ENCODE data around the gene TOMM70. TPM values are rescaled to one million over a fixed set of nuclear protein-coding genes. Genes with fewer than 3 reads are reported as not detected.
"Not testable (repeated sequence)": the region's sequence is repeated elsewhere in the genome, so short reads cannot be mapped to it uniquely, and the experiment has no call there.

Gene TOMM70
- total RNA-seq, 4 donors from 2014 or later: 26.9 to 34.1 (median 31.3) TPM

GRCh38 chr3:100338911-100339310 lies 62.0 kb downstream of the TOMM70 start:
- Histone ChIP-seq H3K36me3 (peaks cover 30% of the 10 kb centered on the region), H3K4me3 (no peak overlapping the region), H3K27ac (no peak overlapping the region), H3K9me3 (no peaks in the 10 kb centered on the region), H3K27me3 (no peaks in the 10 kb centered on the region), H3K4me1 (peaks cover 16% of the 10 kb centered on the region)
- WGBS: 81% methylated on average over 10 of the region's 10 CpGs
- DNase-seq (ENCODE audit: low spot score in 2 of 2): no peak
- TF ChIP-seq CTCF (IDR thresholded peaks at IDR 0.05) (no peak), POLR2A (IDR thresholded peaks at IDR 0.05) (no peak), EP300 (IDR thresholded peaks at IDR 0.05) (no peak), POLR2AphosphoS5 (IDR thresholded peaks at IDR 0.05) (no peak)

GRCh38 chr3:100336229-100336628 lies 64.7 kb downstream of the TOMM70 start:
- WGBS: 89% methylated on average over 10 of the region's 10 CpGs
- H3K36me3 ChIP-seq: peaks cover 16% of the 10 kb centered on the region
- H3K27ac ChIP-seq; H3K9me3 ChIP-seq; DNase-seq (ENCODE audit: low spot score in 2 of 2); H3K27me3 ChIP-seq; H3K4me3 ChIP-seq: not testable (repeated sequence)
- H3K4me1 ChIP-seq: peaks cover 16% of the 10 kb centered on the region

- Histone ChIP-seq H3K27me3 (no peaks in the 10 kb centered on the region), H3K27ac (no peak overlapping the region), H3K4me1 (peaks cover 16% of the 10 kb centered on the region), H3K36me3 (peaks cover 9% of the 10 kb centered on the region), H3K9me3 (no peaks in the 10 kb centered on the region), H3K4me3 (peak overlapping the region; percentile 84)
- TF ChIP-seq POLR2A (IDR thresholded peaks at IDR 0.05): no peak
- TF ChIP-seq POLR2AphosphoS5 (IDR thresholded peaks at IDR 0.05): no peak
- TF ChIP-seq CTCF (IDR thresholded peaks at IDR 0.05): no peak
- TF ChIP-seq EP300 (IDR thresholded peaks at IDR 0.05): no peak
- no peak for DNase-seq (ENCODE audit: low spot score in 2 of 2)
- WGBS: 62% methylated on average over 14 of the region's 14 CpGs
Measured at GRCh38 chr3:100335434-100335833, 65.5 kb downstream of the TOMM70 start.

GRCh38 chr3:100334488-100335351 lies 66.2 kb downstream of the TOMM70 start, which contains the start of gene NIT2:
Gene NIT2 (plus strand): TSS chr3:100334757. CDS start chr3:100334792, 35 bp downstream.
- H3K27me3 ChIP-seq: no peaks in the 10 kb centered on the region
- H3K4me1 ChIP-seq: peaks cover 16% of the 10 kb centered on the region
- peak within 1 kb of the TSS; percentile 90 for H3K27ac ChIP-seq
- peak within 1 kb of the TSS; percentile 84 for H3K4me3 ChIP-seq
- peak; percentile 85 to 89 for DNase-seq (ENCODE audit: low spot score in 2 of 2)
- no peaks in the 10 kb centered on the region for H3K9me3 ChIP-seq
- under 1% methylated on average over 69 of the region's 77 CpGs for WGBS
- peaks cover 2% of the 10 kb centered on the region for H3K36me3 ChIP-seq
- TF ChIP-seq POLR2A (IDR thresholded peaks at IDR 0.05) (peak in 1 of 2 donors; percentile 17), EP300 (IDR thresholded peaks at IDR 0.05) (no peak), CTCF (IDR thresholded peaks at IDR 0.05) (no peak), POLR2AphosphoS5 (IDR thresholded peaks at IDR 0.05) (no peak)

GRCh38 chr3:100333970-100334487 lies 66.9 kb downstream of the TOMM70 start:
- 37% methylated on average over 14 of the region's 14 CpGs for WGBS

More at GRCh38 chr3:100333970-100334487, 66.9 kb downstream of the TOMM70 start:
- no peak for DNase-seq (ENCODE audit: low spot score in 2 of 2)
- no peaks in the 10 kb centered on the region for H3K36me3 ChIP-seq
- H3K9me3 ChIP-seq: no peaks in the 10 kb centered on the region
- TF ChIP-seq CTCF (IDR thresholded peaks at IDR 0.05): no peak
- TF ChIP-seq POLR2AphosphoS5 (IDR thresholded peaks at IDR 0.05): no peak
- no peak for TF ChIP-seq POLR2A (IDR thresholded peaks at IDR 0.05)
- TF ChIP-seq EP300 (IDR thresholded peaks at IDR 0.05): no peak
- H3K4me3 ChIP-seq: peak overlapping the region; percentile 84
- H3K4me1 ChIP-seq: peaks cover 16% of the 10 kb centered on the region
- H3K27ac ChIP-seq: peak overlapping the region; percentile 90
- H3K27me3 ChIP-seq: no peaks in the 10 kb centered on the region
